GM19397 (cell line): Measurements from ENCODE around the gene MAMDC4.
A peak's percentile ranks its signal among the peaks of the same experiment; 100 is the strongest.
"Not testable (repeated sequence)": the region's sequence is repeated elsewhere in the genome, so short reads cannot be mapped to it uniquely, and the experiment has no call there.

ENCODE experiments used
- ATAC-seq: cut with Tn5 transposase; IDR thresholded peaks from one replicate; pipeline ENCODE4 v1.9.1; 2021; ENCODE audit warnings: mild to moderate bottlenecking, moderate library complexity; ENCODE audit not compliant: unreplicated experiment

MAMDC4 gene

GRCh38 chr9:136837856-136838277, 14.3 kb upstream of the MAMDC4 start:
- not testable (repeated sequence) for ATAC-seq

GRCh38 chr9:136838314-136839228, 13.6 kb upstream of the MAMDC4 start:
- ATAC-seq = no peak

DNA sequence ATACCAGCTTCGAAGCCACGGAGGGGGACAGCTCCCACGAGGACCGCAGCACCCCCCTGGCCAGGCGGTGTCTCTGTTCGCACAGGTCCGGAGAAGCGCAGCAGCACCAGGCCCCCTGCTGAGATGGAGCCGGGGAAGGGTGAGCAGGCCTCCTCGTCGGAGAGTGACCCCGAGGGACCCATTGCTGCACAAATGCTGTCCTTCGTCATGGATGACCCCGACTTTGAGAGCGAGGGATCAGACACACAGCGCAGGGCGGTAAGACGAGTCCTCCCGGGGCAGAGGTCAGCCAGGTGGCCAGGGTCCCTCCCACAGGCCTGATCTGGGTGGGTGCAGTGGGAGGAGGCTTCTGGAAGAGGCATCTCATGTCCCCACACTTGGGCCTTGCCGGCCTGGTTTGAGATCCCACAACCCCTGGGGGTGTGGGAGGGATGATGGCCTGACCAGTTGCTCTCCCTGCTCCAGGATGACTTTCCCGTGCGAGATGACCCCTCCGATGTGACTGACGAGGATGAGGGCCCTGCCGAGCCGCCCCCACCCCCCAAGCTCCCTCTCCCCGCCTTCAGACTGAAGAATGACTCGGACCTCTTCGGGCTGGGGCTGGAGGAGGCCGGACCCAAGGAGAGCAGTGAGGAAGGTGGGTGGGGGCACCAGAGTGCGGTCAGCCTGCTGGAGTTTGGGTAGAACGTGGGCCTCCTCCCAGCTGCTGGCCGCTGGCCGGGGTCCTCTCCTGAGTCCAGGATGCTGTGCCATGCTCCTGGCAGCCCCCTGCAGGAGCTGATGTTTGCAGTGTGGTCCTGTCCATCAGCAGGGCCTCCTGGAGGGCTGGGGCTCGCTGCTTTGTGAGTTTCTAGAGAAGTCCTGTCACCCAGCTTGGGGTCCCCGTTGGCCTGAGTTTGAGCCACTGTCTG, 12.7 kb upstream of the MAMDC4 start:
- no peak for ATAC-seq

GRCh38 chr9:136840140-136840876, 11.8 kb upstream of the MAMDC4 start:
- no peak for ATAC-seq

- no peak for ATAC-seq
Measured at GRCh38 chr9:136840877-136841645, 11.1 kb upstream of the MAMDC4 start.

DNA sequence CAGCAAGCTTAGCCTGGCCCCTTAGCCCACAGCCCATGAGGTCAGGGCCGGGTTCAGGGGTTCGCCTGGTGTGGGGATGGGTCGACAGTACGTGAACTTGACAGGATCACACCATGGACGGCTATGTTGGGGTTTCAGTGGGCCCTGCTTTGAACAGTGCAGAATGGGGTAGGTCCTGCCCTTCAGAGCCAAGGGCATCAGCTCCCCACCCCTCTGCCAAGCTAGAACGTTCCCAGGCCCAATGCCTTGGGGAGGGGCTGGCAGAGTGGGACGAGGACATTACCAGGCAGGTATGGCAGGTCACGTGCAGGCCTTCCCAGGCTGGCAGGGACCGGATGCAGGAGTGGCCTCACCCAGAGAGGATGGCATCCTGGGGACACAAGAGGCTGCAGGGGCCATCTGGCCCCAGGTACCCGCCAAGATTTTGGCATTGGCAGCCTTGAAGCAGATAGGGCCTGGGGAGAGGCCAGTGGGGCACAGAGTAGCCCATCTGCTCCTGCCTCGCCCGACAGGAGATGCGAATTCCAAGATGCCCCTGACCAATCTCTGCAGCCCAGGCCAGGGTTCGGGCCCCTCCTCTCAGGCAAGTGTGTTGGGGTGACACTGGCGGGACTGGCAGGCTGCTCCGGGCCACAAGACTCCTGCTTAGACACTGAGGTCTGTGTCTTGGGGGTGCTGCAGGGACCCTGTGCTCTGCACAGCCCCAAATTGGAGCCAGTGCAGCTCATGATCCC, 10.3 kb upstream of the MAMDC4 start:
- not testable (repeated sequence) for ATAC-seq

DNA sequence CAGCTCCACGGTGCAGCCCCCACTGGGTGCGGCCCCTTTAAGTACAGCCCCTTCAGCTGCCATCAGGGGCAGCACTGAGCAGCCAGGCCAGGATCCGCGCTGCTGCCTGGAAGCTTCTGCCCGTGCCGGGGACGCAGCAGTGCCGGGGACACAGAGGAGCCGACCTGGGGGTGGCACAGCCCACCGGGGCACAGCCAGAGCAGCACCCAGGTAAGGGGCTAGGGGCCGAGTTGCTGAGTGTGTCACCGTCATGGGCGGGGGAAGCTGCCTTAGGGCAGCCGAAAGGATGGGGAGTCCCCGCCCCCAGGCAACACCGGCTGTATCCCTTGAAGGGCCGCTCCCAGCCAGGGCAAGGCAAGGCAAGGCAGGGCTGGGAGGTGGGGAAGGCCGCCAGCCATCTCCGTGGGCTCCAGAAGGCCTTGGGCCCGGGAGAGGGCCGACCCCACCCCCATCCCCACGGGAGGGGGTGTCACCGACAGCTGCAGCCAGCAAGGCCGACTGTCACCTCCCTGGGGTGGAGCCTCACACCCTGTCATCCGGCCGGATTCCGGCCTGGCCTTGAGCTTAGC, 9.7 kb upstream of the MAMDC4 start, which contains the start of gene AJM1:
Gene AJM1 (plus strand): TSS at position 99 of the 569 bp plus-strand sequence. CDS start 1,937 bp downstream, outside the sequence.
- ATAC-seq = peak; percentile 62

DNA sequence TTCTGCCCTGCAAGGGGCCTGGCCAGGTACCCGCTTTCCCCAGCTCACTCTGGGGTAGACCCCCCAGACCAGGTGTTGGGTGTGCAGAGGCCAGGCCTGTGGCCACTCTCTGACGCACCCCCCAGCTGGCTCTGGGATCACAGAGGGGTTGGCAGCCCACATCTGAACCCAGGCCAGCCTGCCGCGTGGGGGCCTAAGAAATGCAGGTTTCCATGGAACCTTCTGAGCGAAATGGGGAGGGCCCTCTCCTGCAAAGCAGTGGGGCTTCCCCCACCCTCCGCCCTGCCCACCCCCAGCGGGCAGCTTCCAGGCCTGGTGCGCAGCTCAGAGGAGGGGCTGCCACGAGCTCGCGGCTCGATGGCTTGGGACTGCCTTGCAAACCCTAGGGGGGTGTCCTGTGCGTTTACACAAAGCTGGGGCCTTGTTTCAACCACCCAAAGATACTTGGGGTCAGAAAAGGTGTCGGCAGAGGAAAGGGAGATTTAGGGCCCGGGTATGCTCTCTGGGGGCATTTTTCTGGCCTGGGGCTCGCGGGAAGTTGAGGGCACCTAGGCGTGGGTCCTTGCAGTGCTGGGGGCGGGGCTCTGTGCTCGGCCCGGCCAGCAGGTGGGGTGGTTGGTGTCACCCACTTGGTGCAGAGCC, 8.9 kb upstream of the MAMDC4 start:
- ATAC-seq = not testable (repeated sequence)

- not testable (repeated sequence) for ATAC-seq
Measured at GRCh38 chr9:136843801-136844740, 8.1 kb upstream of the MAMDC4 start.

DNA sequence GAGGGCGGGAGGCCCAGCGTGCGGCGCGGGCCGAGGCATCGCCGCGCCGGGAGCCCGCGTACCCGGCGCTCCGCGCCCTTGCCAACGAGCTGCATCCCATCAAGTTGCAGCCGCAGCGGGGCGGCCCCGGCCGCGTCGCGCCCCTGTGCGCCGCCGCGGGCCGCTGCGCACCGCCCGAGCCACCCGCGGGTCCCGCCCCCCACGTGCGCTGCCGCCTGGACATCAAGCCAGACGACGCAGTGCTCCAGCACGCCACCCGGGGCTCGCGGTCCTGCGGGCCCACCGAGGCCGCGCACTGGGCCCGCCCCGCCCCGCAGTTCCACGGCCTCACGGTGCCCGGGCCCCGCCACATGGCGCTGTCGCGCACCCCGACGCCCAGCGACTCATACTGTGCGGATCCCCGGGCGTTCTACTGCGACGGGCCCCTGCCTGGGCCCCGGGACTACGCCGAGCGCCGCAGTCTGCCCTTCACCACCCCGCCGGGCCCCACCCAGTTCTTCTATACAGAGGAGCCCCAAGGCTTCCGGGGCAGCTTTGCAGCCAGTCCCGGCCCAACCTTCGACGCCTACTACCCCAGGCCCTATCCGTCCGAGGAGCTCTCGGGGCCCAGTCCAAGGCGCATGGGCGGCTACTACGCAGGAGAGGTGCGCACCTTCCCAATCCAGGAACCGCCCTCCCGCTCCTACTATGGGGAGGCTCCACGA, 7.2 kb upstream of the MAMDC4 start:
- no peak for ATAC-seq

- ATAC-seq = no peak
Measured at GRCh38 chr9:136845465-136846260, 6.5 kb upstream of the MAMDC4 start.

- no peak for ATAC-seq
Measured at GRCh38 chr9:136846376-136847087, 5.6 kb upstream of the MAMDC4 start.

GRCh38 chr9:136847088-136847825, 4.9 kb upstream of the MAMDC4 start:
- ATAC-seq = no peak

- ATAC-seq = no peak
Measured at GRCh38 chr9:136847826-136848392, 4.2 kb upstream of the MAMDC4 start.
